Activated CD8-positive, alpha-beta T cell treated with anti-CD3 and anti-CD28 coated beads, Interleukin-2, amount 10 ng/mL, durations not matched to agents 7 days and 5 days (primary cell): ENCODE measurements around the gene NMS. TPM values are rescaled to one million over a fixed set of nuclear protein-coding genes. Genes with fewer than 3 reads are reported as not detected.

Experiments
- ATAC-seq: fragments of 150-1000 bp; cut with Tn5 transposase; one replicate; pipeline ENCODE4 v1.10.0; 2021; ENCODE audit warnings: moderate library complexity
- CTCF ChIA-PET: fragments of 350-600 bp; sonication (Branson Sonifier 250); formaldehyde crosslinking; loops from one replicate; lab custom pipeline; 2021; ENCODE audit warnings: antibody characterized with exemption; lab: Charles Lee
- POLR2A ChIA-PET: fragments of 350-600 bp; sonication (Branson Sonifier 250); formaldehyde crosslinking; loops from one replicate; lab custom pipeline; 2021; ENCODE audit warnings: antibody characterized with exemption; lab: Charles Lee
- DNase-seq: peaks from one replicate; pipeline ENCODE4 v3.0.0-alpha.2; 2020
- H3K27ac Mint-ChIP-seq: one replicate; pipeline ENCODE4 v1.8.0; 2021; ENCODE audit warnings: mild to moderate bottlenecking, mixed read lengths
- H3K27me3 Mint-ChIP-seq: one replicate; pipeline ENCODE4 v1.8.0; 2021; ENCODE audit warnings: low read depth, mixed read lengths
- H3K36me3 Mint-ChIP-seq: one replicate; pipeline ENCODE4 v1.8.0; 2021; ENCODE audit warnings: low read depth, mixed read lengths
- H3K4me1 Mint-ChIP-seq: one replicate; pipeline ENCODE4 v1.8.0; 2021; ENCODE audit warnings: low read depth, mixed read lengths
- H3K4me3 Mint-ChIP-seq: one replicate; pipeline ENCODE4 v1.8.0; 2021; ENCODE audit warnings: mild to moderate bottlenecking, mixed read lengths
- H3K9me3 Mint-ChIP-seq: one replicate; pipeline ENCODE4 v1.8.0; 2022; ENCODE audit warnings: mixed read lengths; ENCODE audit not compliant: insufficient read depth
- total RNA-seq, 2 experiments: library from RNA; stranded (reverse); gene quantifications; one replicate each; pipeline ENCODE4 v1.2.3, GENCODE V29; 2021

Gene NMS, protein sequence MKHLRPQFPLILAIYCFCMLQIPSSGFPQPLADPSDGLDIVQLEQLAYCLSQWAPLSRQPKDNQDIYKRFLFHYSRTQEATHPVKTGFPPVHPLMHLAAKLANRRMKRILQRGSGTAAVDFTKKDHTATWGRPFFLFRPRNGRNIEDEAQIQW
- not detected for total RNA-seq

DNA sequence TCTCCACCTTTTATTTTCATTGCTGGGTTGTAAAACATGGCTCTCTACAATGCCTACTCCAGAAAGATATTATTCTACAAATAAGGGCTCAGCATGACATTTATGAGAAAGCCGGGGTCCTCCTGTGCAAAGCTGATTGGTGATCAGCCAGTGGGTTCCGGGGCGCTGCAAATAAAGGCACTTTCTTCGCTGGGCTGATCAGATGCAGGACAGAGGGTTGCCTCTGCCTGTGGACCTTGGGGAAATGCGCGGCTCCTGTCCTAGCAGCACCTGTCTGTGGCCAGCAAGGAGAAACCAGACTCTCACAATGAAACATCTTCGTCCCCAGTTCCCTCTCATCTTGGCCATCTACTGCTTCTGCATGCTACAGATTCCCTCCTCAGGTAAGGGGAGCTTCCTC is at the start of gene NMS:
Gene NMS (plus strand): TSS at position 301 of the 400 bp plus-strand sequence. CDS start 7 bp downstream, at position 308.
- Mint-ChIP-seq H3K27me3 (peaks cover 28% of the 10 kb centered on the region), H3K9me3 (no peaks in the 10 kb centered on the region), H3K36me3 (no peaks in the 10 kb centered on the region), H3K4me1 (no peaks in the 10 kb centered on the region), H3K4me3 (no peak within 1 kb of the TSS), H3K27ac (no peak within 1 kb of the TSS)
- no peak for DNase-seq
- ChIA-PET CTCF (no interaction called here), POLR2A (interaction anchor here (0.6 kb wide), 1 partner anchor 118 kb away, joined by 3 read pairs; no protein-coding TSS in a partner anchor)
- ATAC-seq, result no peak

DNA sequence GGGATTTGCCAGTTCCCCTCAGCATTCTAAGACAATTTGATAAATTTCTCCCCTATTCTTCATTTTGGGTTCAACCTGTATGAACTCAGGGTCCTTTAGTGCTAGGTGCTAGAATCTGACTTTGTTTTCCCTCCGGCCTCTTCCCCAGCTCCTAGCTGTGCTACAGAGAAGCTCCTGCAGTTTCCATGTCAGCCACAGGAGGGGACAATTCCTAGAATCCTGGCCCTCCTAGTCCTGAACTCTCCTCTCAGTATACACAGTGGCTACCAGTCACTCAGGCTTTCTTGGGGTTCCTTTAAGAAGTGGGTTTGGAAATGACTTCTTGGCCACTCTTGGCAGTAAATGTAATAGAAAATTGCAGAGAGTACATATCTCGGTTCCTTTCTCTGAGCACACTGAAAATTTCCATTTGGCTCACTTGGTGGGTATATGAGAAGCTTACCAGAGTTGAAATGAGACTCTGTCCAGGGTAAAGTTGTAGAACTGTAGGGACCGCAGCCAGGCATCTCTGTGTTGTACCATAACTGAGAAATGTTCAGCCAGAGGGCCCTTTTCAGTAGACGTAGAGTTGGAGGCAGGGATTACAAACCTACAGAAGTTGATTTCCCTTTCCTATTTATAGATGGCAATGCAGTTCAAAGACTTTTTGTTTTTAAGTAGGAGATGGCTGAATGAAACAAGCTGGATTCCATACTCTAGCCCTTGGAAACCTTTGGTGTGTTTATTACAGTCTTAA is 47.8 kb upstream of the NMS start:
- ChIA-PET CTCF (no interaction called here), POLR2A (no interaction called here)
- no peak for DNase-seq
- no peaks in the 10 kb centered on the region for H3K36me3 Mint-ChIP-seq
- peaks cover 15% of the 10 kb centered on the region for H3K27me3 Mint-ChIP-seq
- peaks cover 7% of the 10 kb centered on the region for H3K4me1 Mint-ChIP-seq
- no peak overlapping the region for H3K4me3 Mint-ChIP-seq
- no peak overlapping the region for H3K27ac Mint-ChIP-seq
- ATAC-seq, result no peak
- no peaks in the 10 kb centered on the region for H3K9me3 Mint-ChIP-seq

DNA sequence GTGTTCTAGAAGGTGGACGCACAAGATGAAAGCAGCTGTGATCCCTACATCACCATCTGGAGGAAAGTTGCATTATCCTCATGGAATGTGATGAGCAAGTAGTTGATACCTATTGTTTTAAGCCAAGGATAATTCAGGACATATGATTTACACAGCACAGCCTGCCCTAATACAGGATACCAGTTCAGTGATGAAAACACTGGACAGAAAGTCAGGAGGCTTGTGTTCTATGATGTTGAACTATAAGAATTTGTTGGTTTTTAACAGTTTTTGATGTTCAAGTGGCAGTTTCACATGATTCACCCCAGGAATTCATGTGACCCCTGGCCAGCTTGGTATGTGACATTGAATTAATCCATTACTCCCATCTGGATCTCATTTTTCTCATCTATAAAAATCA is 46.7 kb upstream of the NMS start:
- H3K27ac Mint-ChIP-seq, result no peak overlapping the region
- no peak for DNase-seq
- no peak overlapping the region for H3K4me3 Mint-ChIP-seq
- peaks cover 15% of the 10 kb centered on the region for H3K27me3 Mint-ChIP-seq
- H3K9me3 Mint-ChIP-seq, result no peaks in the 10 kb centered on the region
- ChIA-PET POLR2A (no interaction called here), CTCF (no interaction called here)
- no peak for ATAC-seq
- no peaks in the 10 kb centered on the region for H3K36me3 Mint-ChIP-seq
- H3K4me1 Mint-ChIP-seq, result peaks cover 6% of the 10 kb centered on the region

DNA sequence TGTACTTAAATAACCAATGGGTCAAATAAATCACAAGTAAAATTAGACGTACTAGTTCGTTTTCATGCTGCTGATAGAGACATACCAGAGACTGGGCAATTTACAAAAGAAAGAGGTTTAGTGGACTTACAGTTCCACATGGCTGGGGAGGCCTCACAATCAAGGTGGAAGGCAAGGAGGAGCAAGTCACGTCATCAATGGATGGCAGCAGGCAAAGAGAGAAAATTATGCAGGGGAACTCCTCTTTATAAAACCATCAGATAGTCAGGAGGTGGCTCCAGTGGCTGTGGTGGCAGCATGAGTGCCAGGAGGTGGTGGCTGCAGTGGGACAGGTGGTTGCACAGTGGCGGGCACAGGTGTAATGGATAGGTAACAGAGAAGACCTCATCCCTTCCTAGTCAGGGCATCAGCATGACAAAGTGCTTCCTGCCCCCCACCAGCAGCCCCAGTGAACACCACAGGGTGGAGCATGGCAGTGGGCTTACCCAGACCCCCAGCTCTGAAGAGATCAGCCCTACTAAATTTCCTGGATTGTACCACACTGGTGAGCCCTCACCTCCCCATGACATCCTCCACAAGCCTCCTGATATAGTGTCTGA is 45.9 kb upstream of the NMS start:
- ChIA-PET POLR2A (no interaction called here), CTCF (no interaction called here)
- H3K4me3 Mint-ChIP-seq, result no peak overlapping the region
- H3K27me3 Mint-ChIP-seq, result peaks cover 21% of the 10 kb centered on the region
- H3K9me3 Mint-ChIP-seq, result no peaks in the 10 kb centered on the region
- DNase-seq, result no peak
- H3K27ac Mint-ChIP-seq, result no peak overlapping the region
- peaks cover 6% of the 10 kb centered on the region for H3K4me1 Mint-ChIP-seq
- no peaks in the 10 kb centered on the region for H3K36me3 Mint-ChIP-seq
- ATAC-seq, result no peak

DNA sequence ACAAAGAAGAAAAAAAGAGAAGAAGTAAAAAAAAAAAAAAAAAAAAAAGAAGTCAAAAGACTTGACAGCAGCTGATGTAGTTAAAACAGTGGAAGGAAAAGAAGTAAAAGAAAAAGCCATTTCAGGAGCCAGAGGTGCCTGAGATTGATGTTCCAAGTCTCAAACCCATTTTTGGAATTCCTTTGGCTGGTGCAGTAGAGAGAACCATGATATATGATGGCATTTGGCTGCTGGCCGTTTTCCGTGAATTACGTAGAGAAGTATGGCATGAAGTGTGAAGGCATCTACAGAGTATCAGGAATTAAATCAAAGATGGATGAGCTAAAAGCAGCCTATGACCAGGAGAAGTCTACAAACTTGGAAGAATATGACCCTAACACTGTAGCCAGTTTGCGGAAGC is 45.2 kb upstream of the NMS start:
- ATAC-seq, result no peak
- H3K36me3 Mint-ChIP-seq, result no peaks in the 10 kb centered on the region
- H3K4me1 Mint-ChIP-seq, result peaks cover 6% of the 10 kb centered on the region
- H3K27me3 Mint-ChIP-seq, result peaks cover 26% of the 10 kb centered on the region
- no peak overlapping the region for H3K27ac Mint-ChIP-seq
- POLR2A ChIA-PET, result no interaction called here
- CTCF ChIA-PET, result no interaction called here
- no peaks in the 10 kb centered on the region for H3K9me3 Mint-ChIP-seq
- no peak for DNase-seq
- no peak overlapping the region for H3K4me3 Mint-ChIP-seq

DNA sequence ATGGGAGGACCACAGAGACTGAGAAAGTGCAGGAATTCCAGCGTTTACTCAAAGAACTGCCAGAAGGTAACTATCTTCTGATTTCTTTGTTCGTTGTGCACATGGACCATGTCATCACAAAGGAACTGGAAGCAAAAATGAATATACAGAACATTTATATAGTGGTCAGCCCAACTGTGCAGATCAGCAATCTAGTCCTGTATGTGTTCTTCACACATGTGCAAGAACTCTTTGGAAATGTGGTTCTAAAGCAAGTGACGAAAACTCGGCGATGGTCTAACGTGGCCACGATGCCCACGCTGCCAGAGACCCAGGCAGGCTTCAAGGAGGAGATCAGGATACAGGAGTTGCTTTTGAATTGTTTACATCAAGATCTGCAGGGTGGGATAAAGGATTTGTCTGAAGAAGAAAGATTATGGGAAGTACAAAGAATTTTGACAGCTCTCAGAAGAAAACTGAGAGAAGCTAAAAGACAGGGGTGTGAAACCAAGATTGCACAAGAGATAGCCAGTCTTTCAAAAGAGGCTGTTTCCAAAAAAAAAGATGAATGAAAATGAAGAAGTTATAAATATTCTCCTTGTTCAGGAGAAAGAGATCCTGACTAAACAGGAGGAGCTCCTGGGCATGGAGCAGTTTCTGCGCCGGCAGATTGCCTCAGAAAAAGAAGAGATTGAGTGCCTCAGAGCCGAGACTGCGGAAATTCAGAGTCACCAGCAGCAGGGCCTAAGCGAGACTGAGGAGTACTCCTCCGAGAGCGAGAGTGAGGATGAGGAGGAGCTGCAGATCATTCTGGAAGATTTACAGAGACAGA is 44.5 kb upstream of the NMS start:
- Mint-ChIP-seq H3K4me3 (no peak overlapping the region), H3K9me3 (no peaks in the 10 kb centered on the region), H3K4me1 (peaks cover 7% of the 10 kb centered on the region), H3K27me3 (peaks cover 28% of the 10 kb centered on the region), H3K27ac (no peak overlapping the region), H3K36me3 (no peaks in the 10 kb centered on the region)
- POLR2A ChIA-PET, result no interaction called here
- no peak for ATAC-seq
- CTCF ChIA-PET, result no interaction called here
- DNase-seq, result no peak

DNA sequence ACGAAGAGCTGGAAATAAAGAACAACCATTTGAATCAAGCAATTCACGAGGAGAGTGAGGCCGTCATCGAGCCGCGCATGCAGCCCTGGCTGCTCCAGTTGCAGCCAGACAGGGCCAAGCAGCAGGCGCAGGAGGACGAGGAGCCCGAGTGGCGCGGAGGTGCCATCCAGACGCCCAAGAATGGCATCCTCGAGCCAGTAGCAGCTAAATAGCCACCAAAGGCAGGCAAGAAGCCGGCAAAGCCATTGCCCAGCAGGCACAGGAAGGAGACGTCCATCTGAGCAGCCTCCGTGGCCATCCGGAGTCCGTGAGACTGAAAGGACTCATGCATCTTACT is 43.9 kb upstream of the NMS start:
- H3K9me3 Mint-ChIP-seq, result no peaks in the 10 kb centered on the region
- peaks cover 28% of the 10 kb centered on the region for H3K27me3 Mint-ChIP-seq
- no peak for DNase-seq
- H3K36me3 Mint-ChIP-seq, result no peaks in the 10 kb centered on the region
- no peak for ATAC-seq
- no peak overlapping the region for H3K27ac Mint-ChIP-seq
- POLR2A ChIA-PET, result no interaction called here
- CTCF ChIA-PET, result no interaction called here
- H3K4me3 Mint-ChIP-seq, result no peak overlapping the region
- H3K4me1 Mint-ChIP-seq, result peaks cover 7% of the 10 kb centered on the region

DNA sequence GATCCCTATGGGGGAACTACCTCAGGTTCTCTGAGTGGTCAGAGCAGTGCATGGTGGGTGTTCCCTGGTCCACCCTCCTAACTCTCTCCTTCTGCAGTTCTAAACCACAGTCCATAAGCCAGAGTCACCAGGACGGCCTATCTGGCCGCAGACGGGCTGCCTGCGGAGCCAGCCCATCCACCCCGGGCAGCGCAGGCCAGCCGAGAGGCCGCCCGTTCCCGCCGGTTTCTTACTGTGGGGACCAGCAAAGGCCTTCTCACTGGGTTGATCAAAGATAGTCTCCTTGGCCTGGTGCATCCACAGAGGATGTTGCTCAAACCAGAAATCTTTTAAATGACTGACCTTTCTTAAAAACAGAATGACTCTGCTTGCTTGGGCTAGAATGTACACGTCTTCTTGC is 43.2 kb upstream of the NMS start:
- ChIA-PET POLR2A (no interaction called here), CTCF (interaction anchor here (0.7 to 1.0 kb wide), 2 partner anchors 10 to 154 kb away, joined by 3 read pairs; no protein-coding TSS in a partner anchor)
- peaks cover 7% of the 10 kb centered on the region for H3K4me1 Mint-ChIP-seq

DNA sequence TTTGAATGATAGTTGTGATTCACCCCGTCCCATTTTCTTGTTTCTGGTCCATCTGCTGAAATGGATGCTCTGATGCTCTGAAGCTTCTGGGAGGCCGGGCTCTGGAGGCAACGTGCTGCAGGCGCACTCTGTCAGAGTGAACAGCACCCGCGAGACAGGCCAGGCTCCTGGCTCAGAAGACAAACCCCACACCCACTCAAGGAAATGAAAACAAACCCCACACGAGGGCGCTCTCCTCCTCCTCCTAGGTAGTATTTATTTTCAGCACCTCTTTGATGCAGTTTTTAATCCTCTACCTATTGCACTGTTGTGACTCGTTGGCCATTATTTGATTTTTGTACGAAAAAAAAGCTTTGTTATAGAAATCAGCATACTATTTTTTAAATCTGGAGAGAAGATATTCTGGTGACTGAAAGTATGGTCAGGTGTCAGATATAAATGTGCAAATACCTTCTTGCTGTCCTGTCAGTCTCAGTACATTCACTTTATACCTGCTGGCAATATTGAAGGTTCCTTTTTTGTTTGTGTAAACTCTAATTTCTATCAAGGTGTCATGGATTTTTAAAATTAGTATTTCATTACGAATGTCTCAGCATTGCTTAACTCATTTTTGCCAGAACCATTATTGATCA is 42.5 kb upstream of the NMS start:
- CTCF ChIA-PET, result interaction anchor here (0.6 to 1.0 kb wide), 3 partner anchors 11 to 477 kb away, joined by 3 read pairs; no protein-coding TSS in a partner anchor
- POLR2A ChIA-PET, result no interaction called here
- H3K36me3 Mint-ChIP-seq, result no peaks in the 10 kb centered on the region
- H3K27ac Mint-ChIP-seq, result no peak overlapping the region
- ATAC-seq (peak; percentile 75), DNase-seq (peak; percentile 82)
- H3K27me3 Mint-ChIP-seq, result peaks cover 28% of the 10 kb centered on the region
- no peak overlapping the region for H3K4me3 Mint-ChIP-seq
- no peaks in the 10 kb centered on the region for H3K9me3 Mint-ChIP-seq
- H3K4me1 Mint-ChIP-seq, result peaks cover 7% of the 10 kb centered on the region

More for the DNA sequence above, 43.2 kb upstream of the NMS start:
- Mint-ChIP-seq H3K27ac (no peak overlapping the region), H3K27me3 (peaks cover 27% of the 10 kb centered on the region), H3K36me3 (no peaks in the 10 kb centered on the region), H3K9me3 (no peaks in the 10 kb centered on the region), H3K4me3 (no peak overlapping the region)
- DNase-seq (no peak), ATAC-seq (no peak)

DNA sequence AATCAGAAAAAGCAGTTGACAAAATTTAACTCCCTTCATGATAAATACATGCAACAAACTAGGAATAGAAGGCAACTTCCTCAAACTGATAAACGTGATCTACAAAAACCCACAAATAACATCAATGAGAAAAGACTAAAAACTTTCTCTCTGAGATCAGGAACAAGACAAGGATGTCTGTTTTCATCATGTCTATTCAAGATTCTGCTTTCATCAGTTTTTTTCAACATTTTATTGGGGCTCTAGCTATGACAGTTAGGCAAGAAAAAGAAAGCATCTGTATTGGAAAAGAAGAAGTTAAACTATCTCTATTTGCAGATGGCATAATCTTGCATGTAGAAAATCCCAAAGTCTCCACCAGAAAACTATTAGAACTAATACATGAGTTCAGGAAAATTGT is 40.6 kb upstream of the NMS start:
- CTCF ChIA-PET, result no interaction called here
- no peak overlapping the region for H3K27ac Mint-ChIP-seq
- peaks cover 27% of the 10 kb centered on the region for H3K27me3 Mint-ChIP-seq
- POLR2A ChIA-PET, result no interaction called here
- no peak for ATAC-seq
- H3K4me1 Mint-ChIP-seq, result peaks cover 7% of the 10 kb centered on the region
- H3K9me3 Mint-ChIP-seq, result no peaks in the 10 kb centered on the region
- no peaks in the 10 kb centered on the region for H3K36me3 Mint-ChIP-seq
- no peak overlapping the region for H3K4me3 Mint-ChIP-seq
- DNase-seq, result no peak

DNA sequence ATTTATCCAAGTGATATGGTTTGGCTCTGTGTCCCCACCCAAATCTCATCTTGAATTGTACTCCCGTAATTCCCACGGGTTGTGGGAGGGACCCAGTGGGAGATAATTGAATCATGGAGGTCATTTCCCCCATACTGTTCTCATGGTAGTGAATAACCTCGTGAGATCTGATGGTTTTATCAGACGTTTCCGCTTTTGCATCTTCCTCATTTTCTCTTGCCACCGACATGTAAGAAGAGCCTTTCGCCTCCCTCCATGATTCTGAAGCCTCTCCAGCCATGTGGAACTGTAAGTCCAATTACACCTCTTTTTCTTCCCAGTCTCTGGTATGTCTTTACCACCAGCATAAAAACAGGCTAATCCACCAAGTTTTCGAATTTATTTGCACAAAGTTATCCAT is 32.5 kb upstream of the NMS start:
- H3K4me1 Mint-ChIP-seq, result no peaks in the 10 kb centered on the region

More for the DNA sequence above, 32.5 kb upstream of the NMS start:
- DNase-seq (no peak), ATAC-seq (no peak)
- H3K36me3 Mint-ChIP-seq, result no peaks in the 10 kb centered on the region
- no peaks in the 10 kb centered on the region for H3K9me3 Mint-ChIP-seq
- POLR2A ChIA-PET, result no interaction called here
- peaks cover 21% of the 10 kb centered on the region for H3K27me3 Mint-ChIP-seq
- no peak overlapping the region for H3K27ac Mint-ChIP-seq
- CTCF ChIA-PET, result no interaction called here
- no peak overlapping the region for H3K4me3 Mint-ChIP-seq
